Mesothelial cell of epicardium (in vitro differentiated cells): Measurements from ENCODE around the gene RNASE3. TPM values are rescaled to one million over a fixed set of nuclear protein-coding genes. Genes with fewer than 3 reads are reported as not detected.
"Not testable (repeated sequence)": the region's sequence is repeated elsewhere in the genome, so short reads cannot be mapped to it uniquely, and the experiment has no call there.

Experiments
- DNase-seq, 2 experiments: peaks; one replicate each; pipeline ENCODE4 v3.0.0; 2021; ENCODE audit warnings: low spot score in 2 of 2; ENCODE audit not compliant: unreplicated experiment in 2 of 2
- H3K27ac Mint-ChIP-seq: 2 replicates; pipeline ENCODE4 v1.8.0; 2021; ENCODE audit warnings: mixed read lengths
- H3K27me3 Mint-ChIP-seq: 2 replicates; pipeline ENCODE4 v1.8.0; 2021; ENCODE audit warnings: low read depth, mixed read lengths
- H3K36me3 Mint-ChIP-seq: 2 replicates; pipeline ENCODE4 v1.8.0; 2021; ENCODE audit warnings: mixed read lengths
- H3K4me1 Mint-ChIP-seq: 2 replicates; pipeline ENCODE4 v1.8.0; 2021; ENCODE audit warnings: mixed read lengths
- H3K4me3 Mint-ChIP-seq: 2 replicates; pipeline ENCODE4 v1.8.0; 2021; ENCODE audit warnings: mild to moderate bottlenecking, moderate library complexity, mixed read lengths
- H3K9me3 Mint-ChIP-seq: 2 replicates; pipeline ENCODE4 v1.8.0; 2021; ENCODE audit warnings: mixed read lengths
- CTCF ChIP-seq: fragments of 200-600 bp; sonication (generic); IDR thresholded peaks from one replicate; pipeline ENCODE4 v1.5.0; 2021; ENCODE audit warnings: antibody characterized with exemption; ENCODE audit not compliant: unreplicated experiment
- total RNA-seq: library from RNA; stranded (reverse); gene quantifications from 3 replicates; pipeline ENCODE4 v1.2.1, GENCODE V29; 2021

Gene RNASE3
- total RNA-seq, result not detected in 3 replicates

DNA sequence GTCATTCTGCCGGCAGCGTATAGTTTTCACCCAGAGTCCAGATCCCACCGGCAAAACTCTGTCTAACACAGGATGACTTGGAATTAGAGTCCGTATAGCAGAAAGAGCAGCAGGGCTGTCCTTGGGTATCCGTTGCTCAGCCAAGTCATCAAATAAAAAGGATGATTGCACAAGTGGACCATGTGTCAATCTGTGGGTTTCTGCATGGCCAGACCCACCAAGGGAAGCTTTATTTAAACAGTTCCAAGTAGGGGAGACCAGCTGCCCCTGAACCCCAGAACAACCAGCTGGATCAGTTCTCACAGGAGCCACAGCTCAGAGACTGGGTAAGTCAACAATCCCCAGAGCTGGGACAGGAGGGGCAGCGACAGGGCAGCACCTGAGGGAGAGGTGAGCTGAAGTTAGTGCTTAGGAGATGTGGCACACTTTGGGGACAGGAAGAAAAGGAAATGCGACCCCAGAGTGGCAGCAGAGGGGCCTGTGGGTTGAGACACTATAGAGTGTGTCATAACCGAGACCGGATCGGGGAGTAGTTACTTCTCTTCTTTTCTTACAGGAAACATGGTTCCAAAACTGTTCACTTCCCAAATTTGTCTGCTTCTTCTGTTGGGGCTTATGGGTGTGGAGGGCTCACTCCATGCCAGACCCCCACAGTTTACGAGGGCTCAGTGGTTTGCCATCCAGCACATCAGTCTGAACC is at the start of gene RNASE3:
Gene RNASE3 (plus strand): TSS at position 260 of the 700 bp plus-strand sequence. CDS start 302 bp downstream, at position 562.
- H3K27ac Mint-ChIP-seq, H3K4me3 Mint-ChIP-seq, H3K9me3 Mint-ChIP-seq, DNase-seq, H3K36me3 Mint-ChIP-seq, H3K4me1 Mint-ChIP-seq: not testable (repeated sequence)
- H3K27me3 Mint-ChIP-seq, result peaks cover 39% of the 10 kb centered on the region

- TF ChIP-seq CTCF, result no peak
- H3K9me3 Mint-ChIP-seq, result no peaks in the 10 kb centered on the region
Observed at GRCh38 chr14:20846560-20846959, 44.6 kb upstream of the RNASE3 start.

GRCh38 chr14:20848316-20848954 is 42.8 kb upstream of the RNASE3 start:
- no peak overlapping the region for H3K4me3 Mint-ChIP-seq
- H3K4me1 Mint-ChIP-seq, result peaks cover 11% of the 10 kb centered on the region
- H3K27me3 Mint-ChIP-seq, result no peaks in the 10 kb centered on the region
- H3K27ac Mint-ChIP-seq, result peak overlapping the region; percentile 51
- no peak for DNase-seq
- no peak for TF ChIP-seq CTCF
- H3K36me3 Mint-ChIP-seq, result no peaks in the 10 kb centered on the region
- no peaks in the 10 kb centered on the region for H3K9me3 Mint-ChIP-seq

More at GRCh38 chr14:20846560-20846959, 44.6 kb upstream of the RNASE3 start:
- H3K27me3 Mint-ChIP-seq, result no peaks in the 10 kb centered on the region
- no peak for DNase-seq
- no peak overlapping the region for H3K4me3 Mint-ChIP-seq
- H3K36me3 Mint-ChIP-seq, result no peaks in the 10 kb centered on the region
- no peak overlapping the region for H3K27ac Mint-ChIP-seq
- H3K4me1 Mint-ChIP-seq, result peaks cover 11% of the 10 kb centered on the region

GRCh38 chr14:20848955-20849570 is 42.1 kb upstream of the RNASE3 start:
- Mint-ChIP-seq H3K36me3 (no peaks in the 10 kb centered on the region), H3K27me3 (no peaks in the 10 kb centered on the region), H3K4me3 (no peak overlapping the region), H3K9me3 (no peaks in the 10 kb centered on the region), H3K27ac (peak overlapping the region; percentile 51), H3K4me1 (peaks cover 11% of the 10 kb centered on the region)
- no peak for DNase-seq
- no peak for TF ChIP-seq CTCF

DNA sequence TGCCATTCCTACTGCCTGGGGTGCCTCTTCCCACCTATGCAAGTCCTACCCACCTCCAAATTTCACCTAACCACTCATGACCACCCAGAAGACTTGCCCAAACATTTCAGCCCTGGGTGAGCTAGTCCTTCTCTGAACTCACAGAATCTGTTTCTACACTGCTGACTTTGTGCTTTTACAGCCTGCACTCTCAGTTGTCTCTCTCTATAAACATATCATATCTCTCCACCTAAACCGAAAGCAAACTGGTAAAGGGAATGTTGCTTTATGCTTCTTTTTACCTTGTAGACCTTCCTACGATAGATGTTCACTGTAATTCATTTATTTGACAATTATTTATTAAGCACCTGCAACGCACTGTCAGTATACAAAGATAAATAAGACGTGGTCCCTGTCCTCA is 38.1 kb upstream of the RNASE3 start:
- Mint-ChIP-seq H3K9me3 (no peaks in the 10 kb centered on the region), H3K4me3 (no peak overlapping the region), H3K36me3 (no peaks in the 10 kb centered on the region), H3K27me3 (no peaks in the 10 kb centered on the region), H3K4me1 (peaks cover 15% of the 10 kb centered on the region), H3K27ac (no peak overlapping the region)
- no peak for DNase-seq
- no peak for TF ChIP-seq CTCF
